ENCODE measurements around the gene TSHR. TPM values are rescaled to one million over a fixed set of nuclear protein-coding genes. Genes with fewer than 3 reads are reported as not detected.

The TSHR gene
- total and polyA plus RNA-seq, 2 of the 13 experiments (the other 11 are each of a cell fraction or from before 2014, with no cell fraction given) = not detected

GRCh38 chr14:80957613-80958012 lies 2.2 kb downstream of the TSHR start (continued):
- TF ChIP-seq ZBTB43 (CRISPR knock-in tag; conservative IDR thresholded peaks at IDR 0.05) (no peak), ZFP1 (CRISPR knock-in tag; IDR thresholded peaks at IDR 0.05) (no peak)

DNA sequence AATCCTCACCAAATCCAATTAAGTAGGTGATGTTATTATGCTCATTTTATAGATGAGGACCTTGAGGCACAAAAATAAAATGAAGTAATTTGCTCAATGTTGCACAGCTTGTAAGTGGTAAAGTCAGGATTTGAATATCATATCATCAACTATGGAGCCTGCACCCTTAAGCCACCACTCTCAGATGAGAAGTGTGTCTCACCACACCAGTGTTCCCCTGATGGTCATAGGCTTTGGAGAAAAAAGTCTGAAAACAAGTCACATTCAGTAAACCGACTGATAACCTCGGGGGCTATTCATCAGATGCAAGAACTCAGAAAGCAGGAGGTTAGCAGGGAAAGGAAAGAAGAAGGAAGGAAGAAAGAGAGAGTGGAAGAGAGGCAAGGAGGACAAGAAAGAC lies 2.8 kb downstream of the TSHR start:
- Histone ChIP-seq H3K27ac (ENCODE audit: extremely low read length, insufficient read depth, low read length) (no peak overlapping the region), H3K36me3 (replicated peaks in 1 of 2; ENCODE audit: control insufficient read depth in 1 of 2, insufficient read depth in 2 of 2, low read length in 2 of 2) (no peaks in the 10 kb centered on the region), H4K20me1 (ENCODE audit: insufficient read depth, low read length) (no peaks in the 10 kb centered on the region), H3K4me1 (ENCODE audit: insufficient read depth, low read length) (peaks cover 10% of the 10 kb centered on the region), H3K27me3 (ENCODE audit: control insufficient read depth in 1 of 2, insufficient read depth in 2 of 2, low read length in 2 of 2) (peaks cover 4 to 22% of the 10 kb centered on the region in 2 experiments; a peak in 2 of 5 replicates), H3K9me3 (ENCODE audit: low read length) (no peaks in the 10 kb centered on the region), H3K9ac (ENCODE audit: insufficient read depth, low read depth, low read length) (no peak overlapping the region), H3K4me2 (ENCODE audit: low read depth, low read length) (no peak overlapping the region), H2AFZ (ENCODE audit: low read length) (no peak overlapping the region), H3K79me2 (ENCODE audit: insufficient read depth, low read length) (no peaks in the 10 kb centered on the region), H3K4me3 (replicated peaks in 1 of 3; ENCODE audit: insufficient read depth in 1 of 3, low read depth in 2 of 3, low read length in 3 of 3) (no peak overlapping the region)
- no TSS peak for BruUV-seq (replicated peaks)
- no peak for FAIRE-seq
- TF ChIP-seq ZBTB25 (CRISPR knock-in tag; IDR thresholded peaks at IDR 0.05) = no peak
- no peak for TF ChIP-seq EEA1 (CRISPR knock-in tag; IDR thresholded peaks at IDR 0.05; ENCODE audit: borderline replicate concordance)
- TF ChIP-seq HCFC1 (IDR thresholded peaks at IDR 0.05; ENCODE audit: low read depth, low read length) = no peak
- no peak for TF ChIP-seq ZNF775 (CRISPR knock-in tag; IDR thresholded peaks at IDR 0.05; ENCODE audit: borderline replicate concordance)
- TF ChIP-seq ZC3H4 (CRISPR knock-in tag; IDR thresholded peaks at IDR 0.05; ENCODE audit: borderline replicate concordance) = no peak
- TF ChIP-seq ZNF446 (CRISPR knock-in tag; IDR thresholded peaks at IDR 0.05) = no peak
- TF ChIP-seq ZMAT3 (CRISPR knock-in tag; conservative IDR thresholded peaks at IDR 0.05) = no peak
- no peak for TF ChIP-seq TEAD3 (CRISPR knock-in tag; optimal IDR thresholded peaks at IDR 0.05; ENCODE audit: borderline replicate concordance)
- TF ChIP-seq ZNF333 (CRISPR knock-in tag; IDR thresholded peaks at IDR 0.05; ENCODE audit: borderline replicate concordance) = no peak
- TF ChIP-seq, protein P1, sequence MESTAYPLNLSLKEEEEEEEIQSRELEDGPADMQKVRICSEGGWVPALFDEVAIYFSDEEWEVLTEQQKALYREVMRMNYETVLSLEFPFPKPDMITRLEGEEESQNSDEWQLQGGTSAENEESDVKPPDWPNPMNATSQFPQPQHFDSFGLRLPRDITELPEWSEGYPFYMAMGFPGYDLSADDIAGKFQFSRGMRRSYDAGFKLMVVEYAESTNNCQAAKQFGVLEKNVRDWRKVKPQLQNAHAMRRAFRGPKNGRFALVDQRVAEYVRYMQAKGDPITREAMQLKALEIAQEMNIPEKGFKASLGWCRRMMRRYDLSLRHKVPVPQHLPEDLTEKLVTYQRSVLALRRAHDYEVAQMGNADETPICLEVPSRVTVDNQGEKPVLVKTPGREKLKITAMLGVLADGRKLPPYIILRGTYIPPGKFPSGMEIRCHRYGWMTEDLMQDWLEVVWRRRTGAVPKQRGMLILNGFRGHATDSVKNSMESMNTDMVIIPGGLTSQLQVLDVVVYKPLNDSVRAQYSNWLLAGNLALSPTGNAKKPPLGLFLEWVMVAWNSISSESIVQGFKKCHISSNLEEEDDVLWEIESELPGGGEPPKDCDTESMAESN (CRISPR knock-in tag; conservative IDR thresholded peaks at IDR 0.05) = no peak
- no peak for TF ChIP-seq ATF3 (CRISPR knock-in tag; IDR thresholded peaks at IDR 0.05)
- no peak for TF ChIP-seq SMAD9 (CRISPR knock-in tag; IDR thresholded peaks at IDR 0.05)
- no peak for TF ChIP-seq GATA4 (IDR thresholded peaks at IDR 0.05; ENCODE audit: borderline replicate concordance, low read depth)
- no peak for TF ChIP-seq ZNF75D (CRISPR knock-in tag; IDR thresholded peaks at IDR 0.05; ENCODE audit: borderline replicate concordance)
- no peak for TF ChIP-seq ZNF577 (CRISPR knock-in tag; IDR thresholded peaks at IDR 0.05; ENCODE audit: borderline replicate concordance, low read depth)
- no peak for TF ChIP-seq ZNF552 (CRISPR knock-in tag; IDR thresholded peaks at IDR 0.05; ENCODE audit: borderline replicate concordance)
- no peak for TF ChIP-seq MED1 (CRISPR knock-in tag; IDR thresholded peaks at IDR 0.05)
- TF ChIP-seq NRL (CRISPR knock-in tag; IDR thresholded peaks at IDR 0.05; ENCODE audit: borderline replicate concordance) = no peak
- no peak for TF ChIP-seq BORCS8-MEF2B (CRISPR knock-in tag; IDR thresholded peaks at IDR 0.05)
- TF ChIP-seq ESRRA (CRISPR knock-in tag; IDR thresholded peaks at IDR 0.05; ENCODE audit: low read depth) = no peak
- ATAC-seq = no peak
- ChIA-PET POLR2A (no interaction called here), CTCF (ENCODE audit: low intra/inter-chr PET ratio, low total read pairs) (no interaction called here)
- no peak for DNase-seq (ENCODE audit: low spot score)
- in situ Hi-C loops (cut with HindIII; ENCODE audit: extremely low pct_ligation_motif_present, low pct_unique_long_range_greater_than_20kb) (no loop called here), intact Hi-C loops (cut with micrococcal nuclease; ENCODE audit: unreplicated experiment) (no loop called here)
- 2% methylated on average over 2 of the region's 2 CpGs for WGBS (ENCODE audit: low lambda C conversion rate)

Data from HepG2 (cell line).